Loucy (cell line): ENCODE measurements around the gene CDCP2.
"Not testable (repeated sequence)": the region's sequence is repeated elsewhere in the genome, so short reads cannot be mapped to it uniquely, and the experiment has no call there.

Source experiments
- CTCF ChIP-seq: fragments of 200-600 bp; sonication (generic); conservative IDR thresholded peaks from 2 replicates; pipeline ENCODE4 v1.5.1; 2014; ENCODE audit warnings: mild to moderate bottlenecking, antibody characterized with exemption, low read length
- EZH2phosphoT487 ChIP-seq: fragments of 200-600 bp; IDR thresholded peaks from 2 replicates; pipeline ENCODE4 v1.6.1; 2018; ENCODE audit warnings: antibody characterized with exemption, mild to moderate bottlenecking, moderate library complexity, borderline replicate concordance

- not testable (repeated sequence) for TF ChIP-seq CTCF, EZH2phosphoT487
These were observed 58.1 kb downstream of the CDCP2 start for GRCh38 chr1:54094730-54095105.
